HepG2 (cell line): ENCODE measurements around the gene ANXA6. TPM values are rescaled to one million over a fixed set of nuclear protein-coding genes. Genes with fewer than 3 reads are reported as not detected.

Source experiments
- ATM ChIP-seq: fragments of 450-650 bp; IDR thresholded peaks from 2 replicates; pipeline ENCODE4 v1.7.1; 2017; ENCODE audit warnings: mild to moderate bottlenecking, borderline replicate concordance
- BCL3 ChIP-seq: sonication (generic); formaldehyde crosslinking; IDR thresholded peaks from 2 replicates; pipeline ENCODE4 v1.5.1; 2020; ENCODE audit warnings: mild to moderate bottlenecking, missing genetic modification reagents, moderate library complexity
- ELK4 ChIP-seq: sonication (generic); formaldehyde crosslinking; IDR thresholded peaks from 2 replicates; pipeline ENCODE4 v1.9.0; 2021; ENCODE audit warnings: missing genetic modification reagents, borderline replicate concordance
- ETV5 ChIP-seq: IDR thresholded peaks from 2 replicates; pipeline ENCODE4 v1.6.1; 2018; ENCODE audit warnings: missing biosample characterization, missing genetic modification reagents, inconsistent platforms, borderline replicate concordance
- FOXO1 ChIP-seq: sonication (generic); formaldehyde crosslinking; IDR thresholded peaks from 2 replicates; pipeline ENCODE4 v1.4.0; 2020; ENCODE audit warnings: missing genetic modification reagents
- HMG20A ChIP-seq: IDR thresholded peaks from 2 replicates; pipeline ENCODE4 v1.6.1; 2016; ENCODE audit warnings: borderline replicate concordance
- IRX3 ChIP-seq: sonication (generic); formaldehyde crosslinking; IDR thresholded peaks from 2 replicates; pipeline ENCODE4 v1.8.1; 2023; ENCODE audit warnings: mild to moderate bottlenecking, low read depth, missing genetic modification reagents, borderline replicate concordance
- LCORL ChIP-seq, 2 experiments: fragments of 450-650 bp in 1 of 2; sonication (generic) in 1 of 2; formaldehyde crosslinking in 1 of 2; IDR thresholded peaks; 2 replicates each; pipeline versions ENCODE4 v1.5.0 to v1.6.1; 2017 to 2020; ENCODE audit warnings: antibody characterized with exemption in 1 of 2, missing genetic modification reagents in 1 of 2
- NFATC3 ChIP-seq: sonication (generic); formaldehyde crosslinking; IDR thresholded peaks from 2 replicates; pipeline ENCODE4 v1.5.1; 2020; ENCODE audit warnings: mild to moderate bottlenecking, missing genetic modification reagents
- PCBP1 ChIP-seq: fragments of 200-400 bp; formaldehyde crosslinking; IDR thresholded peaks from 2 replicates; pipeline ENCODE4 v1.6.1; 2017; ENCODE audit warnings: mild to moderate bottlenecking, low read depth, low read length, borderline replicate concordance
- POGZ ChIP-seq: sonication (generic); formaldehyde crosslinking; IDR thresholded peaks from 2 replicates; pipeline ENCODE4 v1.4.0; 2020; ENCODE audit warnings: mild to moderate bottlenecking, missing genetic modification reagents
- PRMT3 ChIP-seq: sonication (generic); formaldehyde crosslinking; IDR thresholded peaks from 2 replicates; pipeline ENCODE4 v1.8.1; 2022; ENCODE audit warnings: low read depth, mild to moderate bottlenecking, moderate library complexity, missing genetic modification reagents, borderline replicate concordance
- RBFOX2 ChIP-seq: fragments of 200-400 bp; formaldehyde crosslinking; IDR thresholded peaks from 2 replicates; pipeline ENCODE4 v1.6.1; 2017; ENCODE audit warnings: low read depth, mild to moderate bottlenecking, low read length
- RFXAP ChIP-seq: sonication (generic); formaldehyde crosslinking; IDR thresholded peaks from 2 replicates; pipeline ENCODE4 v1.4.0; 2020; ENCODE audit warnings: missing genetic modification reagents, borderline replicate concordance
- ZBTB42 ChIP-seq: sonication (generic); formaldehyde crosslinking; IDR thresholded peaks from 2 replicates; pipeline ENCODE4 v1.5.0; 2020; ENCODE audit warnings: mild to moderate bottlenecking, missing genetic modification reagents
- ZNF205 ChIP-seq: IDR thresholded peaks from 2 replicates; pipeline ENCODE4 v1.6.1; 2018; ENCODE audit warnings: missing biosample characterization, missing genetic modification reagents
- ZNF451 ChIP-seq: sonication (generic); formaldehyde crosslinking; IDR thresholded peaks from 2 replicates; pipeline ENCODE4 v1.5.0; 2020; ENCODE audit warnings: mild to moderate bottlenecking, missing genetic modification reagents
- ZNF513 ChIP-seq: sonication (generic); formaldehyde crosslinking; conservative IDR thresholded peaks from 2 replicates; pipeline ENCODE4 v1.5.0; 2020; ENCODE audit warnings: missing genetic modification reagents
- ZNF598 ChIP-seq: sonication (generic); formaldehyde crosslinking; IDR thresholded peaks from 2 replicates; pipeline ENCODE4 v1.5.1; 2020; ENCODE audit warnings: mild to moderate bottlenecking, missing genetic modification reagents, borderline replicate concordance
- ZNF709 ChIP-seq: sonication (generic); formaldehyde crosslinking; IDR thresholded peaks from 2 replicates; pipeline ENCODE4 v1.5.0; 2020; ENCODE audit warnings: mild to moderate bottlenecking, missing genetic modification reagents
- ZNF83 ChIP-seq: sonication (generic); formaldehyde crosslinking; IDR thresholded peaks from 2 replicates; pipeline ENCODE4 v1.4.0; 2020; ENCODE audit warnings: missing genetic modification reagents, mild to moderate bottlenecking, borderline replicate concordance
- ZSCAN9 ChIP-seq: IDR thresholded peaks from 2 replicates; pipeline ENCODE4 v1.6.1; 2016; ENCODE audit warnings: borderline replicate concordance
- polyA plus RNA-seq, 8 experiments: library from polyadenylated mRNA; depleted of rRNA in 3 of 8; stranded (reverse) in 7 of 8; unstranded in 1 of 8; fragments of >200 nt; fragmentation: Illumina TruSeq in 4 of 8; extraction: Trizol in 4 of 8; gene quantifications; 2 replicates each; pipeline versions ENCODE4 v1.2.1 to v1.2.3, GENCODE V29; 2011 to 2016; ENCODE audit warnings: low read depth in 4 of 8, missing spikeins in 1 of 8, mixed read lengths in 1 of 8; ENCODE audit not compliant: insufficient read depth in 1 of 8
- total RNA-seq, 5 experiments: library from RNA; depleted of rRNA; stranded (reverse); fragments of >200 nt; fragmentation: Illumina TruSeq; extraction: Trizol; gene quantifications; 2 replicates each; pipeline ENCODE4 v1.2.3, GENCODE V29; 2016; ENCODE audit warnings: low read depth in 1 of 5

ANXA6 gene
- total and polyA plus RNA-seq, 2 of the 13 experiments (the other 11 are each of a cell fraction or from before 2014, with no cell fraction given): 103 to 125 TPM

GRCh38 chr5:151157426-151158286 is at the start of gene ANXA6 (continued):
- TF ChIP-seq ZNF709 (CRISPR knock-in tag) (no peak; the same call in 1 of the 2 replicates), IRX3 (no peak), RBFOX2 (peak; percentile 82), NFATC3 (CRISPR knock-in tag) (no peak), PRMT3 (CRISPR knock-in tag) (no peak), LCORL (IDR thresholded peaks at IDR 0.05) (no peak), LCORL (CRISPR knock-in tag; IDR thresholded peaks at IDR 0.05) (peak; percentile 72), ATM (no peak), ZNF83 (CRISPR knock-in tag) (0 out of 2 replicates have a peak, but pooled peaks have one; percentile 22), ZNF513 (CRISPR knock-in tag) (no peak), RFXAP (CRISPR knock-in tag) (no peak), ZNF598 (CRISPR knock-in tag) (0 out of 2 replicates have a peak, but pooled peaks have one; percentile 63), ZNF451 (CRISPR knock-in tag) (0 out of 2 replicates have a peak, but pooled peaks have one; percentile 49), HMG20A (CRISPR knock-in tag) (no peak), POGZ (CRISPR knock-in tag) (peak; percentile 43; the same call in 1 of the 2 replicates), ELK4 (no peak), ZNF205 (no peak; the same call in 1 of the 2 replicates), ETV5 (CRISPR knock-in tag) (0 out of 2 replicates have a peak, but pooled peaks have one; percentile 6), ZBTB42 (CRISPR knock-in tag) (no peak; the same call in 1 of the 2 replicates), FOXO1 (CRISPR knock-in tag) (0 out of 2 replicates have a peak, but pooled peaks have one; percentile 12), ZSCAN9 (CRISPR knock-in tag) (no peak), BCL3 (CRISPR knock-in tag) (peak; percentile 64; the same call in 1 of the 2 replicates), PCBP1 (0 out of 2 replicates have a peak, but pooled peaks have one; percentile 64)
